22Rv1 (cell line): ENCODE data around the gene ALDH1L1.

Source experiments
- ZFX ChIP-seq: fragments of 450-650 bp; IDR thresholded peaks from 2 replicates; pipeline ENCODE4 v1.6.1; 2017; ENCODE audit warnings: antibody characterized with exemption, borderline replicate concordance
- TF ChIP-seq, protein P1 (sequence below): fragments of 450-650 bp; IDR thresholded peaks from 2 replicates; pipeline ENCODE4 v1.5.1; 2017; ENCODE audit warnings: mild to moderate bottlenecking

- TF ChIP-seq, protein P1, sequence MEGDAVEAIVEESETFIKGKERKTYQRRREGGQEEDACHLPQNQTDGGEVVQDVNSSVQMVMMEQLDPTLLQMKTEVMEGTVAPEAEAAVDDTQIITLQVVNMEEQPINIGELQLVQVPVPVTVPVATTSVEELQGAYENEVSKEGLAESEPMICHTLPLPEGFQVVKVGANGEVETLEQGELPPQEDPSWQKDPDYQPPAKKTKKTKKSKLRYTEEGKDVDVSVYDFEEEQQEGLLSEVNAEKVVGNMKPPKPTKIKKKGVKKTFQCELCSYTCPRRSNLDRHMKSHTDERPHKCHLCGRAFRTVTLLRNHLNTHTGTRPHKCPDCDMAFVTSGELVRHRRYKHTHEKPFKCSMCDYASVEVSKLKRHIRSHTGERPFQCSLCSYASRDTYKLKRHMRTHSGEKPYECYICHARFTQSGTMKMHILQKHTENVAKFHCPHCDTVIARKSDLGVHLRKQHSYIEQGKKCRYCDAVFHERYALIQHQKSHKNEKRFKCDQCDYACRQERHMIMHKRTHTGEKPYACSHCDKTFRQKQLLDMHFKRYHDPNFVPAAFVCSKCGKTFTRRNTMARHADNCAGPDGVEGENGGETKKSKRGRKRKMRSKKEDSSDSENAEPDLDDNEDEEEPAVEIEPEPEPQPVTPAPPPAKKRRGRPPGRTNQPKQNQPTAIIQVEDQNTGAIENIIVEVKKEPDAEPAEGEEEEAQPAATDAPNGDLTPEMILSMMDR: no peak
- no peak for TF ChIP-seq ZFX
Measured at GRCh38 chr3:126149256-126149902, 31.0 kb downstream of the ALDH1L1 start.
